Adrenal gland (tissue), 12 donors: ENCODE data around the gene KDM2A. TPM values are rescaled to one million over a fixed set of nuclear protein-coding genes. Genes with fewer than 3 reads are reported as not detected.

Experiments
- DNase-seq, 7 donors: peaks; one replicate each; pipeline ENCODE4 v3.0.0-alpha.2; 2019 to 2020
- H3K27ac ChIP-seq, 5 donors: fragments of 200-600 bp; sonication (generic) in 4 of 5; 1 replicate in 3 of 5; 2 replicates in 2 of 5; pipeline versions ENCODE4 v1.5.1 to v1.8.0; 2016 to 2020; ENCODE audit warnings: mild to moderate bottlenecking in 1 of 5
- H3K27me3 ChIP-seq: fragments of 200-600 bp; 2 replicates; pipeline ENCODE4 v1.8.0; 2021
- H3K36me3 ChIP-seq, 2 donors: fragments of 200-600 bp; replicated peaks in 1 of 2; 1 replicate in 1 of 2; 2 replicates in 1 of 2; pipeline versions ENCODE4 v1.5.1 to v1.8.0; 2018 to 2022
- H3K4me1 ChIP-seq, 2 donors: fragments of 200-600 bp; replicated peaks in 1 of 2; 1 replicate in 1 of 2; 2 replicates in 1 of 2; pipeline versions ENCODE4 v1.5.1 to v1.8.0; 2018 to 2021
- H3K4me3 ChIP-seq, 4 donors: fragments of 200-600 bp; sonication (generic) in 3 of 4; one replicate each; pipeline ENCODE4 v1.5.1; 2016 to 2018
- H3K9me3 ChIP-seq, 3 donors: fragments of 200-600 bp; sonication (generic) in 1 of 3; replicated peaks in 1 of 3; 1 replicate in 2 of 3; 2 replicates in 1 of 3; pipeline versions ENCODE4 v1.5.1 to v1.8.0; 2016 to 2021
- CTCF ChIP-seq, 6 experiments: fragments of 450-650 bp in 4 of 6; fragments of 200-600 bp in 2 of 6; sonication (generic) in 1 of 6; IDR thresholded peaks; 1 replicate in 5 of 6; 2 replicates in 1 of 6; pipeline versions ENCODE4 v1.5.1 to v1.8.0; 2016 to 2021; ENCODE audit warnings: antibody characterized with exemption in 6 of 6, mild to moderate bottlenecking in 2 of 6, moderate library complexity in 1 of 6
- POLR2A ChIP-seq, 2 donors: fragments of 450-650 bp; IDR thresholded peaks; one replicate each; pipeline ENCODE4 v1.6.1; 2017; ENCODE audit warnings: antibody characterized with exemption in 2 of 2, mild to moderate bottlenecking in 2 of 2, moderate library complexity in 1 of 2
- WGBS, 4 donors: extraction: QIAGEN DNeasy Blood & Tissue Kit in 2 of 4; methylation state at CpG; one replicate each; pipeline versions ENCODE4 v1.1.5 to v1.1.7; 2013 to 2017; 5-methylcytosine and 5-hydroxymethylcytosine counted together
- intact Hi-C, 2 donors: fragments of 100-400 bp; cut with DNase I; formaldehyde crosslinking; loops; one replicate each; pipeline versions ENCODE4 v1.14.1 to v1.15.0; 2022 to 2023
- polyA plus RNA-seq, 3 donors: library from polyadenylated mRNA; stranded (reverse); fragments of 200-250 nt in 2 of 3; fragments of 350-450 nt in 1 of 3; fragmentation: Illumina TruSeq in 1 of 3; extraction: RNeasy Lipid Tissue Mini Kit (QIAGEN cat#74804) in 1 of 3; gene quantifications; one replicate each; pipeline ENCODE4 v1.2.3, GENCODE V29; 2013 to 2014
- total RNA-seq, 9 donors: library from RNA; depleted of rRNA in 4 of 9; stranded (reverse); fragments of >200 nt in 4 of 9; fragments of 120-200 nt in 1 of 9; fragmentation: NEBNext Ultra II Directional in 1 of 9; extraction: Animal tissue kit (Norgen Biotek cat#: 25700) in 1 of 9; gene quantifications; one replicate each; pipeline versions ENCODE4 v1.1.0 to v1.2.4, GENCODE V29; 2013 to 2023
- donor health status: healthy with polysubstance abuse.
- donor health status: Bipolar disorder and iron deficiency.
- donor health status: DM: yes; HTN: yes; CAD: no.
- donor health status: DM: no; HTN: no; CAD: no.
- donor health status: DM: no; HTN: no; CAD: no.
- donor health status: DM: yes; HTN: yes; CAD: no.

The KDM2A gene
- total and polyA plus RNA-seq, 12 donors = 30.6 to 65.3 (median 45.7) TPM

GRCh38 chr11:67117672-67118180, 1.3 kb upstream of the KDM2A start:
- Histone ChIP-seq H3K9me3 (no peaks in the 10 kb centered on the region), H3K27me3 (no peaks in the 10 kb centered on the region), H3K36me3 (no peaks in the 10 kb centered on the region), H3K4me3 (peak overlapping the region in 1 of 4 donors; percentile 82), H3K27ac (peak overlapping the region in 3 of 5 donors; percentile 96 to 99 (median 96)), H3K4me1 (peaks cover 7 to 17% of the 10 kb centered on the region in 2 donors)
- TF ChIP-seq POLR2A (IDR thresholded peaks at IDR 0.05) (no peak), CTCF (IDR thresholded peaks at IDR 0.05) (no peak)
- peak; percentile 12 to 58 (median 29) for DNase-seq
- intact Hi-C loops = no loop called here
- 26 to 41% (median 31%) methylated on average over 17 to 65 of the region's 65 CpGs for WGBS, 4 donors

DNA sequence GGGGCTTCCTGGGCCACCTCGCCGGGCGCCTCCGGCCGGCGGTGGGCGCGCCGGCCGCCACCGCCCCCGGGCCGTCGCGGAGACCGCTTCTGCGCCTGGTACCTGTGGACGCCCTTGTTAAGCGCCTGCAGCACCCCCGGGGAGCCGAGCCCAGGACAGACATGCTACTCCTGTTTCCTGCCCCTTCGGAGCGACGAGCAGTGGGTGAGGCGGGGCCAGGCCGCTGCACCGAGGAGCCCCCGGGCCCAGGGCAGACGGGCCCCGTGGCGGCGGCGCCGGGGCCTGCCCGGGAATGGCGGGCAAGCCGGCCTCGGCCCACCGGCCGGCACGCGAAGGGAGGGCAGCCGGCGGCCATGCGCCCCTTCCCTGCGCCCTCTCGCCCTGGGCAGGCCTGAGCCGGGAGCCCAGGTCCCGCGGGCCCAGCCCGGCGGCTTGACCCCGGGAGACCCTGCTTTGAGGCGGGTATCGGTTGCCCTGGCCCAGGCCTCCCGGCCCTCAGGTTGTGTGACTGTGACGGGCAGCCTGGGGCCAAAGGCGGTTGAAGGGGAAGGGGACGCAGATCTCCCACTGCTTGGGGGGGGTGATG, 789 bp upstream of the KDM2A start:
- H3K27ac ChIP-seq = peak overlapping the region in 4 of 5 donors; percentile 91 to 99 (median 96)
- peak; percentile 26 to 70 (median 52) for DNase-seq
- peak overlapping the region in 2 of 4 donors; percentile 13 to 82 for H3K4me3 ChIP-seq
- no peaks in the 10 kb centered on the region for H3K27me3 ChIP-seq
- intact Hi-C loops = no loop called here
- WGBS, 4 donors = 0 to 4% (median 1%) methylated on average over 3 to 59 of the region's 59 CpGs
- H3K9me3 ChIP-seq = no peaks in the 10 kb centered on the region
- no peaks in the 10 kb centered on the region for H3K36me3 ChIP-seq
- TF ChIP-seq POLR2A (IDR thresholded peaks at IDR 0.05) (peak in 1 of 2 donors; percentile 16), CTCF (IDR thresholded peaks at IDR 0.05) (no peak)
- H3K4me1 ChIP-seq = peaks cover 7 to 23% of the 10 kb centered on the region in 2 donors

- Histone ChIP-seq H3K4me1 (peaks cover 7 to 28% of the 10 kb centered on the region in 2 donors), H3K9me3 (no peaks in the 10 kb centered on the region), H3K36me3 (peaks cover 0 to 6% of the 10 kb centered on the region in 2 donors), H3K27ac (peak overlapping the region; percentile 1 to 99 (median 96)), H3K4me3 (peak overlapping the region; percentile 49 to 99 (median 63)), H3K27me3 (no peaks in the 10 kb centered on the region)
- intact Hi-C loops = no loop called here
- peak; percentile 19 to 64 (median 40) for DNase-seq
- 0 to 1% (median 1%) methylated on average over 15 to 61 of the region's 61 CpGs for WGBS, 4 donors
- TF ChIP-seq POLR2A (IDR thresholded peaks at IDR 0.05) (no peak), CTCF (IDR thresholded peaks at IDR 0.05) (peak in 2 of 6 experiments; percentile 15 to 39)
These were observed 725 bp downstream of the KDM2A start for GRCh38 chr11:67119585-67120391.

DNA sequence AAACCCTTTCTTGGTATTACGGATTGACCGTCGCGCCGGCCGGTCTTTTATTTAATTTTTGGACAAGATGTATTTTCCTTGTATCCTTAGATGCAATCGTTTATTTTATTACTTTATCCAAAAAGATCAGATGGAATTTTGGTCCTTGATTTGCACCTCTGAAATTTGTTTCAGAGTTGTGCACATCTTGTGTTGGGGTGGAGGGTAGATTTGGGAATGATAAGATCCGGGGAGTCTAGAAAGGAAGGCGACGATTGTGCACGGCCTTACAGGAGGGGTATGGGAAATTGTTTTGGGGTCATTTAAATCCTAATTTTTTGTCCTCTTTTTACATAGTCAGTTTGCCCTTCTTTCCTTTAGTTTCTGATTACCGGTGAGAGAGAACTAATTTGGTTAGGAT, 1.4 kb downstream of the KDM2A start:
- 0 to 2% (median 1%) methylated on average over 12 of the region's 12 CpGs for WGBS, 4 donors

More for the DNA sequence above, 1.4 kb downstream of the KDM2A start:
- no peak for TF ChIP-seq POLR2A (IDR thresholded peaks at IDR 0.05)
- no peak for TF ChIP-seq CTCF (IDR thresholded peaks at IDR 0.05)
- Histone ChIP-seq H3K27ac (peak overlapping the region; percentile 1 to 99 (median 96)), H3K4me1 (peaks cover 7 to 28% of the 10 kb centered on the region in 2 donors), H3K9me3 (no peaks in the 10 kb centered on the region), H3K36me3 (peaks cover 0 to 12% of the 10 kb centered on the region in 2 donors), H3K27me3 (no peaks in the 10 kb centered on the region), H3K4me3 (peak overlapping the region; percentile 8 to 99 (median 63))
- DNase-seq = peak in 1 of 7 donors; percentile 13
- intact Hi-C loops = no loop called here
